GM18498 (cell line): ENCODE data around the gene TMEM179.
"Not testable (repeated sequence)": the region's sequence is repeated elsewhere in the genome, so short reads cannot be mapped to it uniquely, and the experiment has no call there.

Experiments
- ATAC-seq: cut with Tn5 transposase; IDR thresholded peaks from one replicate; pipeline ENCODE4 v1.9.1; 2021; ENCODE audit warnings: mild to moderate bottlenecking, moderate library complexity; ENCODE audit not compliant: unreplicated experiment

The TMEM179 gene

GRCh38 chr14:104588066-104588857, 16.3 kb downstream of the TMEM179 start:
- ATAC-seq = no peak

DNA sequence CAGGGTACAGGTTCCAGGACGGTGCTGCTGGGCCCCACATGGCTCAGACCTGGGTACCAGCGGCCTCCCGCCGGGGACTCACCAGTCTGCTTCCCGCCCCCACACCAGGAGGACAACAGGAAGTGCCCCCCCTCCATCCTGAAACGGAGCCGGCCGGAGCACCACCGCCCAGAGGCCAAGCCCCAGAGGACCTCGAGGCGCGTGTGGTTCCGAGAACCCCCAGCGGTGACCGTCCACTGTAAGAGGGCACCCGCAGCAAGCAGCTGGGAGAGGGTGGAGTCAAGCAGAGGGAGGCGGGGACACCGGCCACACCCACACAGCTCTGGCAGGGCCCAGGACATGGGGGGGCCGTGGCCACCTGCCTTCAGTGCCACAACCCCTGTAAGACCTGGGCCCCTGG, 16.9 kb downstream of the TMEM179 start:
- no peak for ATAC-seq

DNA sequence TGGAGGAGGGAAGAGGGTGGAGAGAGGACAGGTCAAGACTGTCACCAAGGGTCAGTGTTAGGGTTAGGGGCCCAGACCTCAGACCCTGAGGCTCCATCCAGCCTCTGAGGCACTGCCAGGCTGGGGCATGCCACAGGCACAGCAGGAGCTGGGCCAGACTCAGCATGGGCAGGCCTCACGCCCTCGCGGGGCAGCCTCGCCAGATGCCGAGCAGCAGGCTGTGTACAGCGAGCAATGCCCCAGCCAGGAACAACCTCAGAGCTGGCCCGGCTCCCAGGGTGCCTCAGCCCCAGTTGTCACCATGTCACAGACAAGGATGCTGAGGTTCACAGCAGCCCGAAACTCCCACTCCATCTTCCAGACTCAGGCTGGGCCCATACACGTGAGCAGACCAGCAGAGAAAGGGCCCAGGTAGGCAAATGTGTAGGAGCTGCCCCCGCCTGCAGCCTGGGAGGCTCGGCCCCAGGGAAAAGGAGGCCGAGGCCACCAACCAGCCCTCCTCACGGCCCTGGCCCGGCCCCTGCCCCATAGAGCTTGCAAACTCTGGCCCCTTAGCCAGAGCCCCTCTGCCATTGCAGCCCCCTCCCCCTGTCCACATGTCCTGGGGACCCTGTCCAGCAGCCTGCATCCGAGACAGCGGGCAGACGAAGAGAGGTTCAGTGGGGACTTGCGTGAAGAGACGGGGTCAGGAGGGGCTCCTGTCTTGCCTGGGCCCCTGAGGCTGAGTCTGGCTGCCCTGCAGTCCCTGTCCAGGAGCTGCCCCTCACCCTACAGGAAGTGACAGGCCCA, 17.5 kb downstream of the TMEM179 start:
- no peak for ATAC-seq

GRCh38 chr14:104585966-104586697, 18.4 kb downstream of the TMEM179 start:
- no peak for ATAC-seq

GRCh38 chr14:104584557-104584956, 20.0 kb downstream of the TMEM179 start:
- ATAC-seq = no peak

- no peak for ATAC-seq
Measured at GRCh38 chr14:104583424-104584306, 20.9 kb downstream of the TMEM179 start.

GRCh38 chr14:104582662-104583061, 21.9 kb downstream of the TMEM179 start:
- ATAC-seq = no peak

DNA sequence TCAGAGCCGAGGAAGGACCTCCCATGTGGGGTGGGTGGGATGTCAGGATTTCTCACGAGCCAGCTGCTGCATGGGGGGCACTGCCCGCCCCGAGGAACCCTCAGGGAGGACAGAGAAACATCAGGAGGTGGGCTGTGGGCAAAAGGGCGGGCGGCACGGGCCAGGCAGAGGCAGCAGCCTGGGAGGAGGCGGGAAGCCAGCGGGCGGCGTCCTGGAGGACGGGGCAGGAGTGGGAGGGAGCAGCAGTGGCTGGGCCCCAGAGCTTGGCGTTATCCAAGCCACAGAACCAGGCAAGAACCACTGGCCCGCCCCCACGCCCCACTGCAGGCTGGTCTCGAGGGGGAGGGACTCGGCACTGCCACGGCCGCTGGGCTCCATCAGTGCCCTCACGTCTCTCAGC, 22.6 kb downstream of the TMEM179 start:
- no peak for ATAC-seq

DNA sequence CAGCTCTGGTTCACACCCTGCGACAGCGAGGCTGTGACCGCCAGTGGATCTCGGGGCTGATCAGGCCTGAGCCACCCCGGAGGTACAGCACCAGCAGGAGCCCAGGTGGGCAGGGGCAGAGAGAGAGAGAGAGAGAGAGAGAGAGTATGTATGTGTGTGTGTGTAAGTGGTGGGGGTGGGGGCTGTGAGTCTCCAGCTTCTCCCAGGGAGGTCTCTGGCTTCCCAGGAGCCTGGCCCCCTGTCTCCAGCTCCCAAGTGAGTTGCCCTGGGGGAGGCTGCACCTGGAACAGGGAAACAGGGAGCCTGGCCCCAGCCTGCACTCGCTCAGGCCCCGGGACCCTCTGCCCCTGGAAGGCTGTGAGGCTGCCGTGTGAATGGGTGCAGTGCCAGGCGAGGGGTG, 23.1 kb downstream of the TMEM179 start:
- no peak for ATAC-seq

DNA sequence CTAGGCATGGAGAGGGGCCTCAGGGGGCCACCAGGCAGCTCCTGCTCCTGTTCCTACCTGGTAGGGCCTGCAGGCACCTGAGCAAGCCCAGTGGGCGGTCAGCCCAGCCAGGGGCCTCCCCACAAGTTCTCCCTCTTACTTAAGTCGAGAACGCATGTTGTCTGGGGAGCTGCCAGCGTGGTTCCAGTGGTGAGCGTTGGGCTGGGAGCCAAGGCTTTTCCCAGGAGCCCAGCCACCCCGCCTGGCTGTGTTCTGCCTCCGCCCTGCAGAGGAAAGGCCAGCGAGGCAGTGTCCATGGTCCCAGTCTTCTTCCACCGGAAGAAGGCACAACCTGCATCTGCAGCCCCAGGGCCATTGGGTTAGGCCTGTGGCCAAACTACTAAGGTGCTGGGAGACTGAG, 23.6 kb downstream of the TMEM179 start:
- no peak for ATAC-seq

GRCh38 chr14:104579939-104580338, 24.6 kb downstream of the TMEM179 start:
- ATAC-seq = not testable (repeated sequence)

DNA sequence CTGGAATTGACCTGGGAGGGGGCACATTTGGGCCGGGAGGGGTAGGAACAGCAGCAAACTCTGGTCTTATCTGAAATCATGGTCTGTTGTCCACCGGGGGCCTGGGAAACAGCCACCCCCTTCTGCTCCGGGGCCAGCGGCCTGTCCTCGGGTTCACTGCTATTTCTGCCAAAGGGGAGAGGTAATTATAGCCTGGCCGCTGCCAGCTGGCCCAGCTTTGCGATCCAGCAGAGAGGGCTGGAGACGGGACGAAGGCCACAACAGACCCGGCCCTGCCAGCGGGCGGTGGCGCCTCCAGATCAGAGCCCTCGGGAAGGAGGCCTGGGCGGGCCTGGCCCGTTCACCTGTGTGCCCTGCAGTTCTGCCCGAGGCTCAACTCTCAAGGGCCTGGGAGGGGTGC, 25.1 kb downstream of the TMEM179 start, which contains the start of gene C14orf180:
C14orf180 (plus strand) TSS at position 258 of the 400 bp plus-strand sequence. CDS start 6,667 bp downstream, outside the sequence.
- ATAC-seq = no peak

- no peak for ATAC-seq
Measured at GRCh38 chr14:104578321-104578720, 26.3 kb downstream of the TMEM179 start.

DNA sequence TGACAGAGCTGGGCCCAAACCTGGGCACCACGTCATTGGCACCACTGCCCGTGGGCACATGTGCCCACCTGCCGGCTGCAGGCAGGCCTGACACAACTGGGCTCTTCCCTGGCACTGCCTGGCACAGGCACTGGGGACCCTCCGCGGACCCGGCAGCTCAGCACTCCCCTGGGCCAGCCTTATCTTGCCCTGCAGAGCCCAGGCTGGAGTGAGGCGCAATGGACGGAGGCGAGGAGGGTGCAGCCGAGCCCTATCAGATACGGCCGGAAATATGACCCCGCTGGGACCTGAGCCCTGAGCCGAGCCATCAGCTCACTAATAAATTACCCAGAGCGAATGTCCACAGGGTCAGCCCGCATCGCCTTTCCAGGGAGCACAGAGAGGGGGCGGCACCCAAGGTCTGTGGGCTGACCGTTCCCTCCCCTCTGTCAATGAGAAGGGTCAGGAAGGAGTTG, 26.7 kb downstream of the TMEM179 start:
- no peak for ATAC-seq

- no peak for ATAC-seq
Measured at GRCh38 chr14:104577426-104577825, 27.1 kb downstream of the TMEM179 start.

DNA sequence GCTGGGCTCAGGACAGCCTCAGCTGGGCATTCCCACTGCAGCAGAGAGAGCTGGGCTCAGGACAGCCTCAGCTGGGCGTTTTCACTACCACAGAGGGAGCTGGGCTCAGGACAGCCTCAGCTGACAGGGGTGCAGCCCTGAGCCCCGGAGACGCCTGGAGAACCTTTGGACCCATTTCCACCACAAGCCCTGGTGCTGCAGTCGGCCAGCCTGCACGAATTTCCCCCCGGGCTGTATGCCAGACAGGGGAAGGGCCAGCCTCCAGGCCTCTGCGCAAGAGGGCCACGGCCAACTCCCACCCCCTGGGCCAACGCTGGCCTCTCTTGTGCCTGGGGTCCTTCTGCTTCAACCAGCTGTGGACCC, 27.6 kb downstream of the TMEM179 start:
- no peak for ATAC-seq

- no peak for ATAC-seq
Measured at GRCh38 chr14:104576232-104576969, 28.2 kb downstream of the TMEM179 start.

- ATAC-seq = no peak
Measured at GRCh38 chr14:104574978-104575583, 29.5 kb downstream of the TMEM179 start.

GRCh38 chr14:104574536-104574935, 30.0 kb downstream of the TMEM179 start:
- no peak for ATAC-seq
